GM19193 (cell line): ENCODE measurements around the gene HCN2.

Experiments
- POLR2A ChIP-seq: IDR thresholded peaks from 4 replicates; pipeline ENCODE4 v1.6.1; 2011; ENCODE audit not compliant: insufficient read depth, insufficient read length; ENCODE audit errors: extremely low read depth

Gene HCN2

GRCh38 chr19:566403-566802, 23.3 kb upstream of the HCN2 start:
- no peak for TF ChIP-seq POLR2A

GRCh38 chr19:566844-567243, 22.8 kb upstream of the HCN2 start:
- no peak for TF ChIP-seq POLR2A

GRCh38 chr19:567296-567900, 22.3 kb upstream of the HCN2 start:
- TF ChIP-seq POLR2A = no peak

- no peak for TF ChIP-seq POLR2A
These were observed 19.4 kb upstream of the HCN2 start for GRCh38 chr19:570251-570686.

- TF ChIP-seq POLR2A = peak; percentile 28
These were observed 18.6 kb upstream of the HCN2 start for GRCh38 chr19:570937-571565.

GRCh38 chr19:571566-571974, 18.1 kb upstream of the HCN2 start:
- TF ChIP-seq POLR2A = no peak

GRCh38 chr19:572140-572742, 17.4 kb upstream of the HCN2 start, which contains the start of gene BSG:
Gene BSG (plus strand): TSS chr19:572596. CDS start chr19:572635, 39 bp downstream.
- peak; percentile 99 for TF ChIP-seq POLR2A

- TF ChIP-seq POLR2A = no peak
These were observed 16.8 kb upstream of the HCN2 start for GRCh38 chr19:572743-573518.

GRCh38 chr19:573519-573825, 16.2 kb upstream of the HCN2 start:
- no peak for TF ChIP-seq POLR2A

GRCh38 chr19:574658-575526, 14.8 kb upstream of the HCN2 start:
- no peak for TF ChIP-seq POLR2A

GRCh38 chr19:575527-576506, 13.9 kb upstream of the HCN2 start:
- no peak for TF ChIP-seq POLR2A

- no peak for TF ChIP-seq POLR2A
These were observed 12.8 kb upstream of the HCN2 start for GRCh38 chr19:576768-577438.
